Thyroid gland (tissue), 4 donors: ENCODE data around the gene SMIM1. TPM values are rescaled to one million over a fixed set of nuclear protein-coding genes. Genes with fewer than 3 reads are reported as not detected.

Experiments used
- DNase-seq, 2 donors: peaks; one replicate each; pipeline ENCODE4 v3.0.0-alpha.2; 2019
- H3K27ac ChIP-seq, 3 donors: fragments of 200-600 bp; sonication (generic); 1 replicate in 2 of 3; 2 replicates in 1 of 3; pipeline ENCODE4 v1.5.1; 2016 to 2019; ENCODE audit warnings: mild to moderate bottlenecking in 1 of 3, moderate library complexity in 1 of 3
- H3K27me3 ChIP-seq: fragments of 200-600 bp; sonication (generic); one replicate; pipeline ENCODE4 v1.5.1; 2019
- H3K36me3 ChIP-seq, 2 donors: fragments of 200-600 bp; sonication (generic); one replicate each; pipeline ENCODE4 v1.5.1; 2016 to 2019
- H3K4me1 ChIP-seq, 2 donors: fragments of 200-600 bp; sonication (generic); one replicate each; pipeline ENCODE4 v1.5.1; 2017 to 2019
- H3K4me3 ChIP-seq, 3 donors: fragments of 200-600 bp; sonication (generic); replicated peaks in 1 of 3; 1 replicate in 2 of 3; 2 replicates in 1 of 3; pipeline ENCODE4 v1.5.1; 2016; ENCODE audit warnings: mild to moderate bottlenecking in 1 of 3
- H3K9me3 ChIP-seq: fragments of 200-600 bp; sonication (generic); one replicate; pipeline ENCODE4 v1.5.1; 2017
- CTCF ChIP-seq, 6 experiments: fragments of 200-600 bp in 3 of 6; fragments of 450-650 bp in 3 of 6; sonication (generic) in 3 of 6; IDR thresholded peaks; one replicate each; pipeline ENCODE4 v1.5.1; 2016 to 2019; ENCODE audit warnings: antibody characterized with exemption in 6 of 6, mild to moderate bottlenecking in 2 of 6, inconsistent platforms in 1 of 6, moderate library complexity in 1 of 6
- POLR2A ChIP-seq, 2 donors: fragments of 450-650 bp; IDR thresholded peaks; one replicate each; pipeline ENCODE4 v1.6.1; 2017; ENCODE audit warnings: antibody characterized with exemption in 2 of 2, mild to moderate bottlenecking in 2 of 2, moderate library complexity in 1 of 2
- WGBS, 2 donors: methylation state at CpG; one replicate each; pipeline ENCODE4 v1.1.5; 2017; 5-methylcytosine and 5-hydroxymethylcytosine counted together
- intact Hi-C: fragments of 100-400 bp; cut with DNase I; formaldehyde crosslinking; loops from one replicate; pipeline ENCODE4 v1.15.1; 2023
- total RNA-seq, 4 donors: library from RNA; depleted of rRNA; stranded (reverse); fragments of >200 nt; gene quantifications; one replicate each; pipeline ENCODE4 v1.2.3, GENCODE V29; 2016

SMIM1 gene
- total RNA-seq, 4 donors from 2014 or later: 8.6 to 20.2 (median 9.7) TPM

GRCh38 chr1:3786468-3787348 lies 14.2 kb downstream of the SMIM1 start:
- H3K27me3 ChIP-seq: no peaks in the 10 kb centered on the region
- 93 to 94% methylated on average over 41 to 44 of the region's 45 CpGs for WGBS, 2 donors
- H3K4me3 ChIP-seq: no peak overlapping the region
- DNase-seq: no peak
- H3K36me3 ChIP-seq: peaks cover 41 to 58% of the 10 kb centered on the region in 2 donors
- no peaks in the 10 kb centered on the region for H3K4me1 ChIP-seq
- H3K27ac ChIP-seq: no peak overlapping the region
- intact Hi-C loops: no loop called here
- TF ChIP-seq CTCF (IDR thresholded peaks at IDR 0.05): no peak
- TF ChIP-seq POLR2A (IDR thresholded peaks at IDR 0.05): no peak
- no peaks in the 10 kb centered on the region for H3K9me3 ChIP-seq

GRCh38 chr1:3787349-3787715 lies 14.8 kb downstream of the SMIM1 start:
- TF ChIP-seq POLR2A (IDR thresholded peaks at IDR 0.05) (no peak), CTCF (IDR thresholded peaks at IDR 0.05) (no peak)
- no peak for DNase-seq
- Histone ChIP-seq H3K27ac (no peak overlapping the region), H3K9me3 (no peaks in the 10 kb centered on the region), H3K27me3 (no peaks in the 10 kb centered on the region), H3K4me3 (no peak overlapping the region), H3K4me1 (no peaks in the 10 kb centered on the region), H3K36me3 (peaks cover 35 to 53% of the 10 kb centered on the region in 2 donors)
- 83 to 88% methylated on average over 8 to 10 of the region's 10 CpGs for WGBS, 2 donors
- intact Hi-C loops: no loop called here

- no peak for TF ChIP-seq POLR2A (IDR thresholded peaks at IDR 0.05)
- no peak for TF ChIP-seq CTCF (IDR thresholded peaks at IDR 0.05)
- no peaks in the 10 kb centered on the region for H3K9me3 ChIP-seq
- intact Hi-C loops: no loop called here
- H3K4me1 ChIP-seq: no peaks in the 10 kb centered on the region
- 91 to 93% methylated on average over 24 to 26 of the region's 26 CpGs for WGBS, 2 donors
- peaks cover 29 to 46% of the 10 kb centered on the region in 2 donors for H3K36me3 ChIP-seq
- H3K4me3 ChIP-seq: no peak overlapping the region
- DNase-seq: no peak
- no peak overlapping the region for H3K27ac ChIP-seq
- no peaks in the 10 kb centered on the region for H3K27me3 ChIP-seq
These were observed 15.4 kb downstream of the SMIM1 start for GRCh38 chr1:3787745-3788605.

- no peak for DNase-seq
- Histone ChIP-seq H3K36me3 (peaks cover 24 to 39% of the 10 kb centered on the region in 2 donors), H3K4me1 (peaks cover 5 to 8% of the 10 kb centered on the region in 2 donors), H3K27ac (no peak overlapping the region), H3K9me3 (no peaks in the 10 kb centered on the region), H3K27me3 (no peaks in the 10 kb centered on the region), H3K4me3 (no peak overlapping the region)
- TF ChIP-seq CTCF (IDR thresholded peaks at IDR 0.05): no peak
- no peak for TF ChIP-seq POLR2A (IDR thresholded peaks at IDR 0.05)
- intact Hi-C loops: no loop called here
- WGBS, 2 donors: 92 to 95% methylated on average over 13 to 14 of the region's 16 CpGs
These were observed 16.3 kb downstream of the SMIM1 start for GRCh38 chr1:3788756-3789420.
